ENCODE data around the gene ESPN. TPM values are rescaled to one million over a fixed set of nuclear protein-coding genes. Genes with fewer than 3 reads are reported as not detected.

ESPN gene
- total RNA-seq, 1 donor from 2014 or later: 54.0 TPM

DNA sequence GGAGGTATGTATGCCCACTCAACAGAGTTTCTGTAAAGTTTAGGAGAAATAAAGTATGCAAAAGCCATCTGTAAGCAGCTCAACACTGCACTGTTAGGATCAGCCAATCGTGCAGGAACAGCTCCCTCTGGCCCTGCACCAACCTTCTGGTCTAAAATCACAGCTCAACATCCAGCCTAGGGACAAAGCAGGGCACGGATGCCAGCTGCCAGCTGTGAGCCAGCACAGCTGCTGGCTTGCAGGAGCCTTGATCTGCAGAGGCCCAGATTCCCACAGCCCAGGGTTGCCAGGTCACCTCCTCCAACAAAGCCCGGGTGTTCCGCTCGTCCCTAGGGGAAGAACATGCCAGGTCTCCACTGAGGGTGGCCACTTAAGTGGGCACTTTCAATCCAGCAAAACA is 39.6 kb upstream of the ESPN start:
- Mint-ChIP-seq H3K27ac (no peak overlapping the region), H3K9me3 (ENCODE audit: low read depth) (peaks cover 1% of the 10 kb centered on the region), H3K4me3 (ENCODE audit: low read depth) (no peak overlapping the region), H3K4me1 (ENCODE audit: low read depth) (peaks cover 2% of the 10 kb centered on the region), H3K27me3 (no peaks in the 10 kb centered on the region), H3K36me3 (ENCODE audit: insufficient read depth) (peaks cover 2% of the 10 kb centered on the region)
- no peak for DNase-seq (ENCODE audit: low spot score, unreplicated experiment)
- TF ChIP-seq CTCF (IDR thresholded peaks at IDR 0.05; ENCODE audit: unreplicated experiment): no peak

DNA sequence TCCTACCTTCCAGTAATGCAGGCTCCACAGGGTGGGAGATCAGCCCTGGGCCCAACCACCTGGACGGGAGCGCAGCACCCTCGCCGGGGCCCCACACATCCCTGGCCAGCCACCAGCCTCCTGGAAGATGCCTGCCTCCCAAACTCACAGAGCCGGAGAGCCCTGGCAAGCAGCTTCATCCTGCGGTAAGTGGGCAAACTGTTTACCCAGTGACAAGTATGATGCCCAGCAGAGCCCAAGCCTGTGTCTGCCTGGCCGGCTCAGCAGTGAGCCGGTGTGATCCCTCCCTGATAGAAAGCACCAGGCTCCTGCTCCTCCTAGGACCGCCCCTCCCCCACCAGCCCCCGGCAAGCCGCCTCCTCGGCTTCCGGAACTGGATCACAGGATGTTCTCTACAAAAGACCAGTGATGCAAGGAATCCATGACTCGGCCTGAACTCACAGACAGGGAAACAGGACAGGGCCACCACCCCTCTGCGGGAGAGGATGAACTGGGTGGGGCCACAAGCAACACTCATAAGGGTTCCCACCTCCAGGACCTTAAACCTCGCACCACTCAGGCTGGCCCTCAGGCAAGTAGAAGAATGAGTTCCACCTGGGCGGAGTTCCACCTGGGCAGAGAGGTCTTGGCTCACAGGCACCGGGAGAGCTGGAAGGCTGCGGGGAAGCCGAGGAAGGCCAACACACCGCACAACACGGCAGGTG is 38.9 kb upstream of the ESPN start:
- Mint-ChIP-seq H3K36me3 (ENCODE audit: insufficient read depth) (no peaks in the 10 kb centered on the region), H3K27ac (no peak overlapping the region), H3K27me3 (no peaks in the 10 kb centered on the region), H3K4me3 (ENCODE audit: low read depth) (no peak overlapping the region), H3K9me3 (ENCODE audit: low read depth) (no peaks in the 10 kb centered on the region), H3K4me1 (ENCODE audit: low read depth) (peaks cover 2% of the 10 kb centered on the region)
- no peak for TF ChIP-seq CTCF (IDR thresholded peaks at IDR 0.05; ENCODE audit: unreplicated experiment)
- DNase-seq (ENCODE audit: low spot score, unreplicated experiment): no peak

- no peak for DNase-seq (ENCODE audit: low spot score, unreplicated experiment)
- no peak overlapping the region for H3K27ac Mint-ChIP-seq
- H3K4me1 Mint-ChIP-seq (ENCODE audit: low read depth): peaks cover 2% of the 10 kb centered on the region
- no peaks in the 10 kb centered on the region for H3K9me3 Mint-ChIP-seq (ENCODE audit: low read depth)
- no peaks in the 10 kb centered on the region for H3K27me3 Mint-ChIP-seq
- H3K4me3 Mint-ChIP-seq (ENCODE audit: low read depth): no peak overlapping the region
- H3K36me3 Mint-ChIP-seq (ENCODE audit: insufficient read depth): no peaks in the 10 kb centered on the region
- TF ChIP-seq CTCF (IDR thresholded peaks at IDR 0.05; ENCODE audit: unreplicated experiment): no peak
Observed at GRCh38 chr1:6386371-6386949, 38.1 kb upstream of the ESPN start.

DNA sequence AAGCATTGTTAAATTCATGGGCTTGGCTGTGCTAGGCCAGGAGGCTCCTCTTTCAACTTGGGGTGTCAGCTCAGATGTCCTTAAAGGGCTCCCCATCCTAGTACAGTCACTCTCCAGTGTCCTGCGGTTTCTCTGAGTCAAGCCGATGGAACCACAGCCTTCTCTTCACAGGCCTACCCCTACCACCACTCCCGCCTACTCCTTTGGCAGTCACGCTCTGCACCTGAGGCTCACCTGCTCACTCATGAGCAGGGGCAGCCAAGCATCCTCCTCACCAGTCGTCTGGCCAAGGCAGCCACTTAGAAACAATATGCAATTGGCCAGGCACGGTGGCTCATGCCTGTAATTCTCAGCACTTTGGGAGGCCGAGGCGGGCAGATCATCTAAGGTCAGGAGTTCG is 34.6 kb upstream of the ESPN start:
- H3K36me3 Mint-ChIP-seq (ENCODE audit: insufficient read depth): no peaks in the 10 kb centered on the region
- no peak for DNase-seq (ENCODE audit: low spot score, unreplicated experiment)
- H3K4me1 Mint-ChIP-seq (ENCODE audit: low read depth): peaks cover 12% of the 10 kb centered on the region
- H3K9me3 Mint-ChIP-seq (ENCODE audit: low read depth): no peaks in the 10 kb centered on the region
- no peak overlapping the region for H3K4me3 Mint-ChIP-seq (ENCODE audit: low read depth)
- TF ChIP-seq CTCF (IDR thresholded peaks at IDR 0.05; ENCODE audit: unreplicated experiment): no peak
- peak overlapping the region; percentile 25 for H3K27ac Mint-ChIP-seq
- peaks cover 8% of the 10 kb centered on the region for H3K27me3 Mint-ChIP-seq

GRCh38 chr1:6391951-6392808 is 32.4 kb upstream of the ESPN start:
- DNase-seq (ENCODE audit: low spot score, unreplicated experiment): no peak
- no peak for TF ChIP-seq CTCF (IDR thresholded peaks at IDR 0.05; ENCODE audit: unreplicated experiment)
- no peaks in the 10 kb centered on the region for H3K36me3 Mint-ChIP-seq (ENCODE audit: insufficient read depth)
- peaks cover 14% of the 10 kb centered on the region for H3K27me3 Mint-ChIP-seq
- H3K4me3 Mint-ChIP-seq (ENCODE audit: low read depth): peak overlapping the region; percentile 77
- no peaks in the 10 kb centered on the region for H3K9me3 Mint-ChIP-seq (ENCODE audit: low read depth)
- H3K27ac Mint-ChIP-seq: peak overlapping the region; percentile 87
- peaks cover 9% of the 10 kb centered on the region for H3K4me1 Mint-ChIP-seq (ENCODE audit: low read depth)
